ENCODE measurements around the gene ESYT1.
"Not testable (repeated sequence)": the region's sequence is repeated elsewhere in the genome, so short reads cannot be mapped to it uniquely, and the experiment has no call there.

Gene ESYT1

GRCh38 chr12:56104815-56105608 lies 23.1 kb upstream of the ESYT1 start:
- DNase-seq = no peak

- no peak for DNase-seq
These were observed 22.5 kb upstream of the ESYT1 start for GRCh38 chr12:56105609-56105902.

DNA sequence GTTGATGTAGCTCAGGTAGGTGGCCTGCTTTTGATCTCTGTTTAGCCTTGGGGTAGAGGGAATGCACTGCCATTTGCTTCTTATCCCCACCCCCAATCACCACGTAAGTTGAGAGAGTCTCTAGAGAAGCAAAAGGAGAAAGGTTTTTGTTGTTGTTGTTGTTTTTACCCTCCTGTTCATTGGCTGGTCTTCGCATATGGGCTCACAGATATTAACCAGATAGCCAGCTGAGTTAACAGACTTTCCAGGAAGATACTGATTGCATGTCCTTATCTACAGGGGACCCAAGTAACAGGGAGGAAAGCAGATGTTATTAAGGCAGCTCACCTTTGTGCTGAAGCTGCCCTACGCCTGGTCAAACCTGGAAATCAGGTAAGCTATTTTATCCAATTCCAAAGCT lies 20.8 kb upstream of the ESYT1 start:
- DNase-seq = no peak

DNA sequence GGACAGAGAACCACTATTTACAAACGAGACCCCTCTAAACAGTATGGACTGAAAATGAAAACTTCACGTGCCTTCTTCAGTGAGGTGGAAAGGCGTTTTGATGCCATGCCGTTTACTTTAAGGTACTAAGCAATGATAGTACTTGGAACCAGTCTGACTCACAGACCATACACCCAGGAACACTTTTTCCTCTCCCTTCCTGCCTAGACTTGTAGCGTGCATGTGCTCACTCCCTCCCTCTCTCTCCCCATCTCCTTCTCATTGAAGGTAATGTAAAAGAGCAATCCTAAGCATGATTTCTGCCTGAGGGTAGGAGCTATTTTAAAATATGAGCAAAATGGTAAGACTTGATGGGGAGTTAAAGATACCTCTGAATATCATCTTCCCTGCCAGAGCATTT lies 17.5 kb upstream of the ESYT1 start:
- DNase-seq = no peak

- no peak for DNase-seq
These were observed 14.0 kb upstream of the ESYT1 start for GRCh38 chr12:56114084-56114483.

- no peak for DNase-seq
These were observed 12.7 kb upstream of the ESYT1 start for GRCh38 chr12:56115329-56115728.

GRCh38 chr12:56116267-56117081 lies 11.6 kb upstream of the ESYT1 start, which contains the start of gene RPL41:
Gene RPL41, plus strand, starts transcription at chr12:56116633.
- peak; percentile 88 for DNase-seq

DNA sequence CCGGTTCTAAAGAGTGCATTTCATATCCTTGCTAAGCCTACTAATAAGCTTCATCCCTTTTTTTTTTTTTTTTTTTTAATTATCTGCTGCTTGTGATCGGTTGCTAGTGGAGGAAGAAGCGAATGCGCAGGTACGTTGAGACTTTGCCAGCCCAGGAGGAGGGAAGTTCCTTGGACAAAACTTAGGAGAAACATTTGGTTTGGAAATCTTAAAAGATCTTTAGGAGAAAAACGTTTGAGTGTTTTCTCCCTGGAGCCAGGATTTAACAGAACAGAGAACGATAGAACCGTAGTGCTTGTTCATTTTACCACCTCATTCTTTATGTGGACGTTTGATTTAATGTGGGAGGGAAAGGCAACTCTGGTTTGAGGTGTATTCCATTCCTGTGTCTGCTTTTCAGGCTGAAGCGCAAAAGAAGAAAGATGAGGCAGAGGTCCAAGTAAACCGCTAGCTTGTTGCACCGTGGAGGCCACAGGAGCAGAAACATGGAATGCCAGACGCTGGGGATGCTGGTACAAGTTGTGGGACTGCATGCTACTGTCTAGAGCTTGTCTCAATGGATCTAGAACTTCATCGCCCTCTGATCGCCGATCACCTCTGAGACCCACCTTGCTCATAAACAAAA lies 10.9 kb upstream of the ESYT1 start:
- DNase-seq = not testable (repeated sequence)

DNA sequence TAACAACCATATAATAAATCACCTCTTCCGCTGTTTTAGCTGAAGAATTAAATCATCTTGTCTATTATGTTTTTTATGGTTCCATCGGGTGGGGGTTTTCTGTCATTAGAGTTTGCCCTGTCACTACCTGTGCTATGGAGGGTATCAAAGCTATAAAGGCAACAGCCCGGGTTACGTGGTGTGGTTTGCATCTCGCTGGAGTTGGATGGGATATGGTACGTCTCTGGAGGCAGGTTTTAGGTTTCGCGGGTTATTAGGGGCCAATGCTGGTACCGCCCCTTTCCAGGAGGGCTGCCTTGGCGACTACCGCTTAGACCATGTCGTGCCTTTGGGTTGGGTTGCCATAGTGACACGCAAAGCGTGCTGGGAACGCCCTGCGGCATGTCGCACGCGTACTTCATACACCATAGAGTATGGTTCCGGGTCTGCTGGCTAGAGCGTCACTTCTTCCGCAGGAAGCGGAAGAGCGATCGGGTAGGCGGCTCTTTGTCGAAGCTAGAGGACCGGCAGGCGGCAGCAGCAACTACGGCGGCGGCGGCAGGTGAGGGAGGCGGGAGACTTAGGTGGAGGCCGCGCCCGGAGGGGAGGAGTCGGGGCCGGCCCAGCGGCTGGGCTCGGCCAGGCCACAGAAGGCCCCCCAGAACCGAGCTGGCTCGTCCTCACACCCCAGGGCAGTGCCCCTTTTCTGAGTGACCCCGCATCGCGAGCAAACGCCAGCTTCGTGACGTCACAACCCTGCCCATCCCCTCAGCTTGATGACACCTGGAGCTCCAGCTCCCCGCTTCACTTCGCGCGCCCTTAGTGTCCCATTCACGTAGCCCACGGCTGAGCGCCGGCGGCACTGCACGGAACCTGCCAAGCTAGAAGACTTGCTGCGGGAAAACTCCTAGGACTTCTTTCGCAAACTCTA lies 10.0 kb upstream of the ESYT1 start, which contains the start of gene ZC3H10:
ZC3H10 (plus strand) TSS at position 489 of the 910 bp plus-strand sequence. CDS start 2,297 bp downstream, outside the sequence.
- peak; percentile 91 for DNase-seq

GRCh38 chr12:56118688-56119357 lies 9.2 kb upstream of the ESYT1 start:
- DNase-seq = no peak

DNA sequence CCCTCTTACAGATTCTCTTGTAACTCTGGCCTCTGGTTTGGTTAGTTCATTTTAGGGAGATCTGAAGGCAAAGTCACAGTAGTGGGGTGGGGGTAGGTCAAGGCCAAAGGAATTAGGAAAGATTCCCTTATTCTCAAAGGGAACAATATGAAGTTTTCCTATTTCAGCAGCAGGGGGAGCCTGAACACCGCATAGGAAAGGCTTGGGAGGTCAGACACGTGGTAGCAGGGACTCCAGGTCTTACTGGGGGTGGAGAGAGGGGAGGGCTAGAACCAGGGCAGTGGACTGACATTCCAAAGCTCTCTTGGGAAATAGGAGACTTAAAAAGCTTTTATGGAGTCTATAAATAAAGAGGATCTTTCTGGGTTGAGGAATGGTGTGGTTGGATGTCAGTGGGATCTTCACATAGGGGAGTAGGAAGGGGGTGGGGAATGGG lies 8.7 kb upstream of the ESYT1 start:
- DNase-seq = peak; percentile 59

DNA sequence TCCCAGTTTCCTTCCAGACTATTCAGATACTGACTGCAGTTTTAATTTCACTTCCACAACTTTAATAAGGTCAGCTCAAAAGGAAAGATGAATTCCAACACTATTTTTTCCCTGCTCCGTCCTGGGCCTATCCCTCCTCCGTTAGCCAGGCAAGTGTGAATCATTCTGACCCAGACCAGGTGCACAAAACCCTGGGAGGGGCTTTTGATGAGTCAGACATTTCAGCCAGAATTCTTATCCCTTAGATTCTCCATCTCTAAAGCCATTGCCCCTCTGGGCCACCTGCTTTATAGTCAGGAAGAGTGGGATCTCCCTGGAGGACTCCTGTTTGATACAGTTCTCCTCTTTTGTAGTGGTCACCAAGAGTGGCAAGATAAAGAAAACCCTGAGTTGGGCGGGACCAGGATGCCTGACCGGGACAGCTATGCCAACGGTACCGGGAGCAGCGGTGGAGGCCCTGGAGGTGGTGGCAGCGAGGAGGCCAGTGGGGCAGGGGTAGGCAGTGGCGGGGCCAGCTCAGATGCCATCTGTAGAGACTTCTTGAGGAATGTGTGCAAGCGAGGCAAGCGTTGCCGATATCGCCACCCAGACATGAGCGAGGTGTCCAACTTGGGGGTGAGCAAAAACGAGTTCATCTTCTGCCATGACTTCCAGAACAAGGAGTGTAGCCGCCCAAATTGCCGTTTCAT lies 7.8 kb upstream of the ESYT1 start:
- DNase-seq = no peak

GRCh38 chr12:56121204-56121870 lies 6.7 kb upstream of the ESYT1 start:
- no peak for DNase-seq

- no peak for DNase-seq
These were observed 5.4 kb upstream of the ESYT1 start for GRCh38 chr12:56122637-56123036.

DNA sequence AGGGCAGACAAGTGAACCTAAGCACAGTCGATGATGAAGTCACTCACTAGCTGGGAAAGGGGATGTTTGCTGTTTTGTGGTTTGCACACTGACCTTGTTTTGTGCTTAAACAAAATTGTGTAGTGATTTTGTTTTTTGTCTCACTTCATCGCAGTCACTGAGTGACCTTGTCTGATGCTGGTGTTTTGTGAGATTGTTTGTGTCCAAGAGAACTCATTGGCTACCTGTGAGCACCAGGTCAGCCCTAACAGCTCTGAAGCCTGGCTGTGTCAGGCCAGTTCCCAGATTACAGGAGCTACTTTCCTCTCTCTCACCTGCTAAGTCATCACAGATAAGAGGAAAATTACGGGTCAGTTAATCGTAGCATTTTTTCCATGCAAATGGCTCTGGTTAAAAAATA lies 3.9 kb upstream of the ESYT1 start:
- no peak for DNase-seq

DNA sequence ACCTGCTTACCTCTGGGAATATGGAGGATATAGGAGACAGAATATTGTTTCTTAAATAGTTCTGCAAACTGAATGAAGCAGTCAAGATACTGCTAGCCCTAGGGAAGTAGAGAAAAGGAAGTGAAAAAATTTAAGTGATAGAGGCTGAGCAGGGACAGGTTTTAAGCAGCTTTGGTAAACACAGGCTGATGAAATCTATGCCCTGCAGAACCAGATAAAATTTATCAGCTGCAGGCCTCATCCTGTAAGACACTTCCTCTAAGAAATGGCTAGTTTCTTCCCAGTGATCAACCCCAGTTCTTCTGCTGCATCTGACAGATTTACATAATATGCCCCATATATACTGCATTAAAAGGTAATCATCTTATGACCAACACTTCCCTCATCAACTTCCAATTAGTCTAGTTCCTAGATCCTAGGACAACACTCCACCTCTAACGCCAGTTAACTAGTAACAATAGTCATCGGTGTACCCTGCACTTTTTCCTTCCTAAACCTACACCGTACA lies 1.3 kb upstream of the ESYT1 start:
- DNase-seq = no peak

- DNase-seq = no peak
These were observed 581 bp upstream of the ESYT1 start for GRCh38 chr12:56127485-56127887.

DNA sequence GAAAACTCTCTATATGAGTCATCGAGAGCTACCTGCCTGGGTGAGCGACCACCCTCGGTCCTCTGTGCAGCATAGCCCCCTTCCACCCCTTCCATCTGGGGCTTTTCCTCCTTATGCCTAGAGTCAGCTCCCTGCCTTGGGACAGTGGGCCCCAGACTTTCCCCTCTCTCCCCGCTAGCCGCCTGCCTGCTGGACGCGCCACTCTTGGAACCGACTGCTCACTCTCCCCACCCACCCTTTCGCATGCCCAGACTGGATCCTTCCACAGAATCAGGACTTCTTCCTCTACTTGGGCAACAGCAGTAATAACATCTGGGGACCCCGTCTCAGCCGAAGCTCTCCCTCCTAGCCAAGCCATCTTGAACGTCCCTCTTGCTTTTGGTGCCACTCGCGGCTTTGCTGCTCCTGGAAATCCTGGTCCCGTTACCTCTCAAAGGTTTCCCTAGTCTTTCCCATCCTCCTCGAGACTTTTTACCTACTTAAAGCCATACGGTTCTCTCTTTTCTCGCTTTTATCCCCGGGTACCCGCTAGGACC lies 671 bp downstream of the ESYT1 start:
- DNase-seq = peak; percentile 24

DNA sequence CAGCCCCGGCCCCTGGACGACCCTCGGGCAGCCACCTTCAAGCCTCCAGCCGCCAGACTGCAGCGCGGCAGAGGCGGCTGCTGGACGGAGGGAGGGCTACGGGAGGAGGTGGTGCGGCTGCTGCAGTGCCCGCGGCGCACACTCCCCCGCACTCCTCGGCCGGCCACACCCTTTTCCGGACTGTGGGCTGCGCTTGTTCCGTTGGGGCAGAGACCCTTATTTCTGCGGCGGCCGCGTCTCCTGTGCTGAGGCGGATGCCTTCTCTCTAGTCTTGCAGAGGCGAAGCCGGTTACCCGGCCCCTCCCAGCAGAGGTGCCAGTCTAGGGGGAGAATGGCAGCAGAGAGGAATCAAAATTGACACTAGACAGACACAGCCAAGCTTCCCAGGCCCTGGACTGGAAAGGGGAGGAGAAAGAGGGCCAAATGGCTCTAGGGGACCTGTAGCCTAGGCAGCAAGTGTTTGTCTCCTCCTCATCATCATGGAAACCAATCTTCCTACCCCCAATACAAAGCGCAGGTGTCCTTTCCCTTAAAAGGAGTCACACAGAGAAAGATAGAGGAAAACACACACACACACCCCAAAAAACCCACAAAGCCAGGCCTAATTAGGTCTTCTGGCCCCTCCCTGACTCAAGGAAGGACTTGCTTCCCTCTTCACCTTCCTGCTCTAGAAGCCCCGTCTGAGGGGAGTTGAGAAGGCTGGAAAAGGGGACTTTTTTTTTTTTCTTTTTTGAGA lies 1.3 kb downstream of the ESYT1 start:
- DNase-seq = peak; percentile 24
